ENCODE data around the gene MACROD2.

DNA sequence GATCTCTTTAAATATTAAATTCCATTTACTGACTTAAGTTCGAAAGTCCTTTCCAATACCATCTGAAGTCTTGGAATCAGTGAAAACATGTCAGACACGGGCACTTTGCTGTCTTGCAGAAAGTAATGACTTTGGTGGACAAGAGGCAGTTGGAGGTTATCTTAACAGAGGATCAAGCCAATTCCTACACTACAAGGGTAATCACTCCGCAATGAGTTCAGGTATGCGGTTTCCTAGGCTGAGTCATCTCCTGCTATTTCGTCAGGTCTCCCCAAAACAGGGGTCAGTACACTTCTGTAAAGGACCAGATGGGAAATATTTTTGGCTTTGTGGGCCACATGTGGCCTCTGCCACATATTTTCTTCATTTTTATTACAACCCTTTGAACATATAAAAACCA, 1921.3 kb downstream of the MACROD2 start:
- TF ChIP-seq, protein P1, sequence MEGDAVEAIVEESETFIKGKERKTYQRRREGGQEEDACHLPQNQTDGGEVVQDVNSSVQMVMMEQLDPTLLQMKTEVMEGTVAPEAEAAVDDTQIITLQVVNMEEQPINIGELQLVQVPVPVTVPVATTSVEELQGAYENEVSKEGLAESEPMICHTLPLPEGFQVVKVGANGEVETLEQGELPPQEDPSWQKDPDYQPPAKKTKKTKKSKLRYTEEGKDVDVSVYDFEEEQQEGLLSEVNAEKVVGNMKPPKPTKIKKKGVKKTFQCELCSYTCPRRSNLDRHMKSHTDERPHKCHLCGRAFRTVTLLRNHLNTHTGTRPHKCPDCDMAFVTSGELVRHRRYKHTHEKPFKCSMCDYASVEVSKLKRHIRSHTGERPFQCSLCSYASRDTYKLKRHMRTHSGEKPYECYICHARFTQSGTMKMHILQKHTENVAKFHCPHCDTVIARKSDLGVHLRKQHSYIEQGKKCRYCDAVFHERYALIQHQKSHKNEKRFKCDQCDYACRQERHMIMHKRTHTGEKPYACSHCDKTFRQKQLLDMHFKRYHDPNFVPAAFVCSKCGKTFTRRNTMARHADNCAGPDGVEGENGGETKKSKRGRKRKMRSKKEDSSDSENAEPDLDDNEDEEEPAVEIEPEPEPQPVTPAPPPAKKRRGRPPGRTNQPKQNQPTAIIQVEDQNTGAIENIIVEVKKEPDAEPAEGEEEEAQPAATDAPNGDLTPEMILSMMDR (IDR thresholded peaks at IDR 0.05) = no peak
- TF ChIP-seq EP300 (IDR thresholded peaks at IDR 0.05; ENCODE audit: low read depth) = no peak
- no peak for TF ChIP-seq POLR2AphosphoS5 (IDR thresholded peaks at IDR 0.05)
- no peak for TF ChIP-seq POLR2A (IDR thresholded peaks at IDR 0.05)
